HUES6 (cell line): ENCODE results near the gene CD63.

Experiments used
- H3K27ac ChIP-seq: 2 replicates; pipeline ENCODE4 v1.7.0; 2013; ENCODE audit warnings: low read depth, mild to moderate bottlenecking, low read length, inconsistent platforms
- H3K27me3 ChIP-seq: 2 replicates; pipeline ENCODE4 v1.6.1; 2013; ENCODE audit warnings: low read length; ENCODE audit not compliant: control insufficient read depth, insufficient read depth
- H3K36me3 ChIP-seq: 2 replicates; pipeline ENCODE4 v1.6.1; 2013; ENCODE audit warnings: low read length; ENCODE audit not compliant: control insufficient read depth, insufficient read depth
- H3K4me1 ChIP-seq: 2 replicates; pipeline ENCODE4 v1.6.1; 2013; ENCODE audit warnings: low read length; ENCODE audit not compliant: control insufficient read depth, insufficient read depth
- H3K4me3 ChIP-seq: 2 replicates; pipeline ENCODE4 v1.5.1; 2013; ENCODE audit warnings: low read depth, low read length
- H3K9ac ChIP-seq: one replicate; pipeline ENCODE4 v1.6.1; 2013; ENCODE audit warnings: mild to moderate bottlenecking, low read length
- H3K9me3 ChIP-seq: 2 replicates; pipeline ENCODE4 v1.6.1; 2013; ENCODE audit warnings: low read depth, low read length; ENCODE audit not compliant: control insufficient read depth, insufficient read depth

The CD63 gene

GRCh38 chr12:55693323-55694187 lies 35.3 kb downstream of the CD63 start:
- Histone ChIP-seq H3K27ac (no peak overlapping the region), H3K9me3 (no peaks in the 10 kb centered on the region), H3K4me1 (no peaks in the 10 kb centered on the region), H3K27me3 (no peaks in the 10 kb centered on the region), H3K36me3 (peaks cover 44% of the 10 kb centered on the region), H3K4me3 (no peak overlapping the region), H3K9ac (no peak overlapping the region)

- no peaks in the 10 kb centered on the region for H3K9me3 ChIP-seq
- H3K9ac ChIP-seq, result no peak overlapping the region
- H3K27ac ChIP-seq, result no peak overlapping the region
- H3K36me3 ChIP-seq, result peaks cover 49% of the 10 kb centered on the region
- H3K27me3 ChIP-seq, result no peaks in the 10 kb centered on the region
- H3K4me3 ChIP-seq, result no peak overlapping the region
- H3K4me1 ChIP-seq, result no peaks in the 10 kb centered on the region
These were observed 36.0 kb downstream of the CD63 start for GRCh38 chr12:55692631-55693322.

- Histone ChIP-seq H3K27me3 (no peaks in the 10 kb centered on the region), H3K9ac (no peak overlapping the region), H3K36me3 (peaks cover 45% of the 10 kb centered on the region), H3K4me1 (no peaks in the 10 kb centered on the region), H3K9me3 (no peaks in the 10 kb centered on the region), H3K27ac (no peak overlapping the region), H3K4me3 (no peak overlapping the region)
These were observed 39.8 kb downstream of the CD63 start for GRCh38 chr12:55688716-55689655.

GRCh38 chr12:55687746-55688145 lies 41.1 kb downstream of the CD63 start:
- no peaks in the 10 kb centered on the region for H3K27me3 ChIP-seq

GRCh38 chr12:55686366-55687010 lies 42.3 kb downstream of the CD63 start:
- Histone ChIP-seq H3K9ac (no peak overlapping the region), H3K4me3 (no peak overlapping the region), H3K4me1 (peaks cover 8% of the 10 kb centered on the region), H3K27ac (no peak overlapping the region), H3K27me3 (no peaks in the 10 kb centered on the region), H3K9me3 (no peaks in the 10 kb centered on the region), H3K36me3 (peaks cover 28% of the 10 kb centered on the region)

More at GRCh38 chr12:55687746-55688145, 41.1 kb downstream of the CD63 start:
- peaks cover 37% of the 10 kb centered on the region for H3K36me3 ChIP-seq
- no peaks in the 10 kb centered on the region for H3K4me1 ChIP-seq
- H3K27ac ChIP-seq, result no peak overlapping the region
- H3K4me3 ChIP-seq, result no peak overlapping the region
- no peaks in the 10 kb centered on the region for H3K9me3 ChIP-seq
- H3K9ac ChIP-seq, result no peak overlapping the region

GRCh38 chr12:55685671-55686070 lies 43.1 kb downstream of the CD63 start:
- Histone ChIP-seq H3K4me1 (peaks cover 14% of the 10 kb centered on the region), H3K9me3 (no peaks in the 10 kb centered on the region), H3K27me3 (no peaks in the 10 kb centered on the region), H3K4me3 (no peak overlapping the region), H3K9ac (no peak overlapping the region), H3K36me3 (peaks cover 28% of the 10 kb centered on the region), H3K27ac (no peak overlapping the region)

- Histone ChIP-seq H3K4me1 (peaks cover 14% of the 10 kb centered on the region), H3K27ac (no peak overlapping the region)
These were observed 43.9 kb downstream of the CD63 start for GRCh38 chr12:55684761-55685370.

GRCh38 chr12:55683676-55684075 lies 45.1 kb downstream of the CD63 start:
- no peaks in the 10 kb centered on the region for H3K27me3 ChIP-seq
- H3K9ac ChIP-seq, result no peak overlapping the region
- no peaks in the 10 kb centered on the region for H3K9me3 ChIP-seq
- H3K4me1 ChIP-seq, result peaks cover 14% of the 10 kb centered on the region
- no peak overlapping the region for H3K4me3 ChIP-seq
- peaks cover 28% of the 10 kb centered on the region for H3K36me3 ChIP-seq
- no peak overlapping the region for H3K27ac ChIP-seq

More at GRCh38 chr12:55684761-55685370, 43.9 kb downstream of the CD63 start:
- no peak overlapping the region for H3K4me3 ChIP-seq
- H3K9ac ChIP-seq, result no peak overlapping the region
- peaks cover 28% of the 10 kb centered on the region for H3K36me3 ChIP-seq
- H3K27me3 ChIP-seq, result no peaks in the 10 kb centered on the region
- H3K9me3 ChIP-seq, result no peaks in the 10 kb centered on the region

GRCh38 chr12:55682087-55682796 lies 46.6 kb downstream of the CD63 start:
- Histone ChIP-seq H3K9me3 (no peaks in the 10 kb centered on the region), H3K36me3 (peaks cover 21% of the 10 kb centered on the region), H3K4me3 (peak overlapping the region; percentile 41), H3K9ac (no peak overlapping the region), H3K4me1 (peaks cover 14% of the 10 kb centered on the region), H3K27ac (no peak overlapping the region), H3K27me3 (no peaks in the 10 kb centered on the region)
